GM18909 (cell line): ENCODE data around the gene SPEG.

Source experiments
- ATAC-seq: cut with Tn5 transposase; IDR thresholded peaks from one replicate; pipeline ENCODE4 v1.9.1; 2021; ENCODE audit warnings: mild to moderate bottlenecking; ENCODE audit not compliant: unreplicated experiment, poor library complexity

Gene SPEG

DNA sequence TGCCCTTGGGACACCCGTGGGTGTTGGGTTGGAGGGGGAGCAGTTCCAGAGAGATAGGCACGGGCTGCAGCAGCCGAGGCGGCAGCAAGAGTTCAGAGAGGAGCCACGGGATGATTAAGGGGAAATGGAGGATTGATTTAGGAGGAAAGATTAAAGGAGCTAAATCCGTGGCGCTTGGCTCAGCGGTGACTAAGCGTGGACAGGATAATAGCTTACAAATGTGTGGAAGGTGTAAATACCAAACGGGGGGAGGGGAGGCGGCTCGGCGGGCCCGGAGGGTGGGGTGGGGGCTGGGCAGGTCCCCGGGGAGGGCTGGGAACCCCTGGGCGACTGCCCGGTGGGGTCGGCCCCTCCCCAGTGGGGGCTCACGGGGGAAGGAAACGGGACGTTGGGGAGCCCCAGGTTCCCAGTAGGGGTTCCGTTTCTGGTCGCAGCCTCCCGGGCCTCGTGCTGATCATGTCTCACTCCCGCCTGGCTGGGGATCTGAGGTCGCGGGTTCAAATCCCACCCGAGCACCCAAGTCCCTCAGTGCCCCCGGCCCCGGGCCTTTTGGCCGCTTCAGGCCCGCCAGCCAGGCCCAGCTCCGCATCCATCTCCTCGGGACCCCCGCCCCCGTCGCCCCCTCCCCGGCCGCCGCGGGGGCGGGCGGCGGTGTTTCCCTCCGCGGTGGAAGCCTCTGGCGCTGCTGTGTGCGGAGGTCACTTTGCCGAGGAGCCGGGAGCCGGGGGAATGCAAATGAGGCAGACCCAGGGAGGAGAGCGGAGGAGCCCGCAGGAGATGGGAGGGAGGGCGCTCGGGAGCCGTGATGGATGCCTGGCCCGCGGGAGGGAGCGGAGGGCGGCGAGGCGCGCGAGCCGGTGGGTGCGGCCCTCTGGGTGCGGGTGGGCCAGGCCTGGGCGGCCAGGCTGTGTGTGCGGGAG is 87.7 kb downstream of the SPEG start:
- no peak for ATAC-seq

GRCh38 chr2:219523031-219523671 is 88.5 kb downstream of the SPEG start:
- no peak for ATAC-seq

- ATAC-seq = no peak
These were observed 90.2 kb downstream of the SPEG start for GRCh38 chr2:219524817-219525216.

DNA sequence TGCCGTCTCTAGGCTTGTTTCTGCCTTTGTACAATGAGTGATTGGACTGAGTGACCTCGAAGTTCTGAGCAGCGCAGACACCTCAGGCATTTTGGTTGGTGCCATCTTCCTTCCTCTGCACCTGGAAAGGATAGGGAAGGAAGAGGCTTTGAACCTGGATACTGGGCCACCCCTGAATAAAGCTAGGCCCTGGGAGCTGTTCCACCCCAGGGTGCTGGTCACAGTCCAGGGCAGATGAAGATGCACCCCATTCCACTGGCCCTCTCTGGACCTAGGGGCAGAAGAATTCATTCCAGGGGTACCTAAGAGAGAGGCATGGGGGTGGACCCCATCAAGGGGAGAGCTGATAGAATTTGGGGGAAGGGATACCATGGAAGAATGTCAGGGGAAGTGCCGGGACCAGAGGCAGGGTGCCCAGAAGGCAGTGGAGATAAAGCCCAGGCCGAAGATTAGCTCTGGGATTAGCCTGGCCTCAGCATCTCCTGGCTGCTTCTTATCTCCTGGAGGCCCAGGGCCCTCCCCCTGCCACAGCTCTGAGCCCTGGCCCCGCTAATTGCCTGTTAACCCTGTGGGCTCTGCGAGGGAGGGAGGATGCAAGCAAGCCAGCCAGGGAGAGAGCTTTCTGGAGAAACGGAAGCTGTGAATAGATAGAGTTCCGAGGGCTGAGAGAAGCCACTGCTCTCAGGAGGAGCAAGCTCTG is 91.0 kb downstream of the SPEG start:
- no peak for ATAC-seq

DNA sequence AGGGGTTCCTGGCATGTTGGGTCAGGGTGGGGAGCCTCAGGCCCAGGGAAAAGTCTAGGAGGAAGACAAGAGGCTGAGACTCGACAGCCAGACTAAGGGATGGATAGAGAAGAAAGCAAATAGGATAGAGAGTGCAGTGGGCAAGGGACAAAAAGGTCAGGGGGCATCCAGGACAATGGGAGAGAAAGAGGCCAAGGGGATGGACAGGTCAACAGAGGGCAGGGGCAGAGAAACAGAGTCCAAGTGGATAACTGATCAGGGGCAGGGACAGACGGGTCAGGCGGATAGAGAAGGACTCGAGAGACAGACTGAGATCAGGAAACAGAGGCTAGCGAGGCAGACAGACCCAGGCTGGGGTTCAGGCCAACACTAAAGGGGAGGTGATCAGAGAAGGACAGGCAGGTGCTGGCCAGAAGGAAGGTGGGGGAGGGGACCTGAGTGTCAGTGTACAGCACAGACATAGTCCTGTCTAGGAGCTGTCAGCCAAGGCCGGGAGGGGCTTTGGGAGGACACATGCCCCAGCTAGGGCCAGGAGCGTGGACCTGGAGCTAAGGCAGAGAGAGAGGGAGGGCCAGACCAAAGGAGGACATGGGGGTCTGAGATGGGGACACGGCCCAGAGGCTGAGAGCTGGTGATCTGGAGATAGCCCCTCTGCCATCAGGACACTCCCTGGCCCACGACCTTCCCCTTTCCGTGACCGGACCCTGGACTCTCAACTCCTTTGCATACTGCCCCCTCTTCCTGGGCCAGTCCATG is 91.9 kb downstream of the SPEG start:
- ATAC-seq = no peak

- no peak for ATAC-seq
These were observed 92.4 kb downstream of the SPEG start for GRCh38 chr2:219527076-219527394.

GRCh38 chr2:219527472-219527871 is 92.8 kb downstream of the SPEG start:
- ATAC-seq = no peak

GRCh38 chr2:219530048-219530963 is 95.7 kb downstream of the SPEG start:
- ATAC-seq = peak; percentile 83

DNA sequence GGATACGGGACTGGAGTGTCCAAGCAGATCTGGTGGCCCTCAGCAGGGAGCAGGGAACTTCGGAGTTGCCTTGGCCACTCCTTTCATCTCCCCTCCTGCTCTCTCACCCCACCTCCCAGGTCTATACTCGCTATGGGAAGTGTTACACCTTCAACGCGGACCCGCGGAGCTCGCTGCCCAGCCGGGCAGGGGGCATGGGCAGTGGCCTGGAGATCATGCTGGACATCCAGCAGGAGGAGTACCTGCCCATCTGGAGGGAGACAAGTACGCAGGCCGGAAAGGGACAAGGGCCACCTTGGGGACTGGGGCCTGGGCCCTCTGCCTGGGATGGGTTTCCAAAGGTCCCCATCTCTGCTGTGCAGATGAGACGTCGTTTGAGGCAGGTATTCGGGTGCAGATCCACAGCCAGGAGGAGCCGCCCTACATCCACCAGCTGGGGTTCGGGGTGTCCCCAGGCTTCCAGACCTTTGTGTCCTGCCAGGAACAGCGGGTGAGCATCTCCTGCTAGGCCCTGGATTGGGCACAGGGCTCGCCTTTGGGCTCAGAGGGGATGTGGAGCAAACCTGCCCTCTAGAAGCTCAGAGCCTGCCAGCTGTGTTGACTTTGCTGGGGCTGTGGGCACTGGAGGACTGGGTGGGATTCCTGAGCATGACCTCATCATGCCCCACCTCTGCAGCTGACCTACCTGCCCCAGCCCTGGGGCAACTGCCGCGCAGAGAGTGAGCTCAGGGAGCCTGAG is 97.2 kb downstream of the SPEG start:
- ATAC-seq = no peak

GRCh38 chr2:219532378-219532649 is 97.7 kb downstream of the SPEG start:
- no peak for ATAC-seq

- no peak for ATAC-seq
These were observed 99.5 kb downstream of the SPEG start for GRCh38 chr2:219533930-219534661.

GRCh38 chr2:219536425-219536824 is 101.8 kb downstream of the SPEG start:
- ATAC-seq = no peak

- ATAC-seq = no peak
These were observed 102.3 kb downstream of the SPEG start for GRCh38 chr2:219536967-219537366.

DNA sequence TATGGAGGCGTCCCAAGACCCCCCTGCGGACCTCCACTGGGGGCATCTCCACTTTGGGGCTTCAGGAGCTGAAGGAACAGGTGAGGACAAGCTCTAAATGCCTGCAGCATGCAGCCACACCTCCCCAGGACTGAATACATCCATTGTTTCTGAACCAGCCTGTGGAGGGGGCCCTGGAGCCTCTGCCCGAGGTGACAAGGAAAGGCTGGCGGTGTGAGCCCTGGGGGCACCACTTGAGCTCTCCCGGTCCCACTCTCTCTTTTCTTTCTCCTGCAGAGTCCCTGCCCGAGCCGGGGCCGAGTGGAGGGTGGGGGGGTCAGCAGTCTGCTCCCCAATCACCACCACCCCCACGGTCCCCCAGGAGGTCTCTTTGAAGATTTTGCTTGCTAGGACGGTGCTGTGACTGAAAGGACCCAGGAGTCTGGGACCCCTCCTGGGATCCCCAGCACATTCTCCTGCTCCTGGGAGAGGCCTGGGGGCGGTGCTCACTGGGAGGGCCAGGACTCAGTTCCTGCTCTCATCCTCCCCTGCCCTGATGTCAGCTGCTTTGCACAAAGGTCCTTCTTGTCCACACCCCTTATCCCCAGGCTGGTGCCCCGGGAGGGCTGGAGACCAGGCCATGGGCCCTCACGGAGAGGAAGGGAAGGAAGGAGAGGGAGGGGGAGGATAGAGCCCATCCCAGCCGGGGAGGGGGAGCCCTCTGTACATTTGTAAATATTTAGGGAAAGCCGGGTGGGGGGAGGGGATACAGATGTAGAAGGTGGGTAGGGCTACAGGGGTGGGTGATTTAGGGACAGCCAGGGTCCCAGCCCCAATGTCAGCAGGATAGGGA is 103.2 kb downstream of the SPEG start:
- no peak for ATAC-seq

- ATAC-seq = no peak
These were observed 103.9 kb downstream of the SPEG start for GRCh38 chr2:219538504-219538951.

- no peak for ATAC-seq
These were observed 104.5 kb downstream of the SPEG start for GRCh38 chr2:219538956-219539788.
